Esophagus muscularis mucosa (tissue), 3 donors: ENCODE results near the gene CFAP47.

ENCODE experiments used
- CTCF ChIP-seq, 3 experiments: fragments of 200-600 bp in 2 of 3; fragments of 450-650 bp in 1 of 3; sonication (generic) in 2 of 3; IDR thresholded peaks; one replicate each; pipeline ENCODE4 v1.5.1; 2017 to 2019; ENCODE audit warnings: antibody characterized with exemption in 3 of 3, mild to moderate bottlenecking in 2 of 3, moderate library complexity in 1 of 3
- POLR2A ChIP-seq: fragments of 450-650 bp; IDR thresholded peaks from one replicate; pipeline ENCODE4 v1.6.1; 2017; ENCODE audit warnings: antibody characterized with exemption, moderate library complexity, mild to moderate bottlenecking, low read depth
- POLR2AphosphoS5 ChIP-seq, 2 donors: sonication (generic); formaldehyde crosslinking; IDR thresholded peaks; one replicate each; pipeline ENCODE4 v1.6.1; 2017; ENCODE audit warnings: antibody characterized with exemption in 2 of 2

- TF ChIP-seq CTCF (IDR thresholded peaks at IDR 0.05) (no peak), POLR2A (no peak), POLR2AphosphoS5 (IDR thresholded peaks at IDR 0.05) (no peak)
These were observed 482.2 kb downstream of the CFAP47 start for GRCh38 chrX:36401774-36402173.
